Left colon (tissue), 2 donors: Measurements from ENCODE around the gene KDM4E. TPM values are rescaled to one million over a fixed set of nuclear protein-coding genes. Genes with fewer than 3 reads are reported as not detected.
"Not testable (repeated sequence)": the region's sequence is repeated elsewhere in the genome, so short reads cannot be mapped to it uniquely, and the experiment has no call there.

Experiments
- ATAC-seq: fragments of 200-7000 bp; cut with Tn5 transposase; one replicate; pipeline ENCODE4 v1.9.1; 2020; ENCODE audit warnings: mild to moderate bottlenecking, moderate library complexity
- DNase-seq, 2 donors: peaks; one replicate each; pipeline ENCODE4 v3.0.0-alpha.2; 2020
- intact Hi-C, 2 donors: fragments of 100-400 bp; cut with DNase I in 1 of 2; cut with micrococcal nuclease in 1 of 2; formaldehyde crosslinking; loops; one replicate each; pipeline versions ENCODE4 v1.11.2 to v1.14.0; 2022; cut with DNase I, micrococcal nuclease
- long read RNA-seq: library from polyadenylated mRNA; unstranded; transcript quantifications from one replicate; pipeline ENCODE4 v2.0.0, GENCODE V29; 2021
- total RNA-seq, 2 donors: library from RNA; stranded (reverse); fragmentation: NEBNext Ultra II Directional; extraction: Animal tissue kit (Norgen Biotek cat#: 25700); gene quantifications; one replicate each; pipeline ENCODE4 v1.2.1, GENCODE V29; 2021
- donor health status: DM: no; HTN: no; CAD: no.
- donor health status: DM: yes; HTN: yes; CAD: no.

Gene KDM4E
- not detected for total RNA-seq
- long read RNA-seq, result 0 reads

GRCh38 chr11:95024958-95025357 is at the start of gene KDM4E:
TSS of gene KDM4E (plus strand) at chr11:95025258. CDS start at chr11:95025558, 300 bp downstream.
- ATAC-seq (no peak), DNase-seq (no peak)
- intact Hi-C loops, result no loop called here

- no peak for ATAC-seq
- DNase-seq, result no peak
- intact Hi-C loops, result loop anchor here in 1 of 2 donors (10.0 kb wide), 1 partner anchor 169 kb away; no protein-coding TSS in a partner anchor
Measured at GRCh38 chr11:94975599-94975998, 49.5 kb upstream of the KDM4E start.

GRCh38 chr11:94987378-94987777 is 37.7 kb upstream of the KDM4E start:
- DNase-seq, result no peak
- ATAC-seq, result no peak
- intact Hi-C loops, result loop anchor here in 1 of 2 donors (10.0 kb wide), 1 partner anchor 47 kb away; no protein-coding TSS in a partner anchor

- intact Hi-C loops, result loop anchor here in 1 of 2 donors (10.0 kb wide), 1 partner anchor 46 kb away; no protein-coding TSS in a partner anchor
- no peak for ATAC-seq
Measured at GRCh38 chr11:94988748-94989147, 36.3 kb upstream of the KDM4E start.

GRCh38 chr11:94993400-94993943 is 31.6 kb upstream of the KDM4E start:
- DNase-seq (no peak), ATAC-seq (no peak)
- intact Hi-C loops, result no loop called here

More at GRCh38 chr11:94988748-94989147, 36.3 kb upstream of the KDM4E start:
- no peak for DNase-seq

- intact Hi-C loops, result no loop called here
- DNase-seq, result no peak
- no peak for ATAC-seq
Measured at GRCh38 chr11:94997437-94997836, 27.6 kb upstream of the KDM4E start.

GRCh38 chr11:94998285-94998684 is 26.8 kb upstream of the KDM4E start:
- intact Hi-C loops, result no loop called here
- ATAC-seq (no peak), DNase-seq (no peak)

GRCh38 chr11:95003716-95004115 is 21.3 kb upstream of the KDM4E start:
- intact Hi-C loops, result no loop called here

GRCh38 chr11:95005642-95006041 is 19.4 kb upstream of the KDM4E start:
- ATAC-seq (no peak), DNase-seq (no peak)
- intact Hi-C loops, result no loop called here

More at GRCh38 chr11:95003716-95004115, 21.3 kb upstream of the KDM4E start:
- DNase-seq, result no peak
- ATAC-seq, result no peak

GRCh38 chr11:95011376-95011775 is 13.7 kb upstream of the KDM4E start:
- intact Hi-C loops, result no loop called here
- DNase-seq, result no peak
- ATAC-seq, result no peak

- no peak for ATAC-seq
Measured at GRCh38 chr11:95014184-95014821, 10.8 kb upstream of the KDM4E start.

GRCh38 chr11:95016139-95016538 is 8.9 kb upstream of the KDM4E start:
- ATAC-seq, result no peak
- no peak for DNase-seq
- intact Hi-C loops, result no loop called here

More at GRCh38 chr11:95014184-95014821, 10.8 kb upstream of the KDM4E start:
- intact Hi-C loops, result no loop called here
- DNase-seq, result no peak

GRCh38 chr11:95021468-95021867 is 3.6 kb upstream of the KDM4E start:
- ATAC-seq, intact Hi-C loops, DNase-seq: not testable (repeated sequence)

- DNase-seq, intact Hi-C loops: not testable (repeated sequence)
- peak; percentile 85 for ATAC-seq
Measured at GRCh38 chr11:95025594-95025993, 536 bp downstream of the KDM4E start.

GRCh38 chr11:95028357-95028756 is 3.3 kb downstream of the KDM4E start:
- no peak for ATAC-seq
- intact Hi-C loops, result no loop called here
- DNase-seq, result no peak

GRCh38 chr11:95033051-95033450 is 8.0 kb downstream of the KDM4E start:
- ATAC-seq (no peak), DNase-seq (no peak)
- intact Hi-C loops, result loop anchor here in 1 of 2 donors (10.0 kb wide), 1 partner anchor 48 kb away; no protein-coding TSS in a partner anchor

- intact Hi-C loops, result loop anchor here in 1 of 2 donors (10.0 kb wide), 1 partner anchor 51 kb away; no protein-coding TSS in a partner anchor
- ATAC-seq, result no peak
- DNase-seq, result no peak
Measured at GRCh38 chr11:95035316-95035715, 10.3 kb downstream of the KDM4E start.

GRCh38 chr11:95037356-95038035 is 12.4 kb downstream of the KDM4E start:
- DNase-seq, ATAC-seq: not testable (repeated sequence)
- intact Hi-C loops, result loop anchor here in 1 of 2 donors (10.0 kb wide), 1 partner anchor 53 kb away; no protein-coding TSS in a partner anchor

GRCh38 chr11:95042239-95042638 is 17.2 kb downstream of the KDM4E start:
- intact Hi-C loops, result no loop called here
- no peak for ATAC-seq
- no peak for DNase-seq

- ATAC-seq, result no peak
- intact Hi-C loops, result no loop called here
- no peak for DNase-seq
Measured at GRCh38 chr11:95042906-95043305, 17.8 kb downstream of the KDM4E start.
